Esophagus muscularis mucosa (tissue), 4 donors: Measurements from ENCODE around the gene MBD3. TPM values are rescaled to one million over a fixed set of nuclear protein-coding genes. Genes with fewer than 3 reads are reported as not detected.
A peak's percentile ranks its signal among the peaks of the same experiment; 100 is the strongest.

Source experiments
- DNase-seq: peaks from one replicate; pipeline ENCODE4 v3.0.0-alpha.2; 2017; ENCODE audit errors: extremely low spot score
- H3K27ac ChIP-seq, 4 donors: fragments of 200-600 bp; sonication (generic); replicated peaks in 1 of 4; 1 replicate in 3 of 4; 2 replicates in 1 of 4; pipeline ENCODE4 v1.5.1; 2016 to 2019; ENCODE audit warnings: mild to moderate bottlenecking in 1 of 4
- H3K27me3 ChIP-seq, 4 donors: fragments of 200-600 bp; sonication (generic); one replicate each; pipeline versions ENCODE4 v1.5.1 to v1.6.0; 2016 to 2019
- H3K36me3 ChIP-seq, 4 donors: fragments of 200-600 bp; sonication (generic); one replicate each; pipeline ENCODE4 v1.5.1; 2016 to 2019
- H3K4me1 ChIP-seq, 4 donors: fragments of 200-600 bp; sonication (generic); one replicate each; pipeline ENCODE4 v1.5.1; 2016 to 2019
- H3K4me3 ChIP-seq, 4 donors: fragments of 200-600 bp; sonication (generic); 1 replicate in 2 of 4; 2 replicates in 2 of 4; pipeline ENCODE4 v1.5.1; 2016 to 2019; ENCODE audit warnings: mild to moderate bottlenecking in 4 of 4, moderate library complexity in 1 of 4
- H3K9me3 ChIP-seq, 4 donors: fragments of 200-600 bp; sonication (generic); 1 replicate in 3 of 4; 2 replicates in 1 of 4; pipeline ENCODE4 v1.5.1; 2016 to 2019
- EP300 ChIP-seq: sonication (generic); formaldehyde crosslinking; IDR thresholded peaks from one replicate; pipeline ENCODE4 v1.6.1; 2017; ENCODE audit warnings: antibody characterized with exemption
- POLR2A ChIP-seq: fragments of 450-650 bp; IDR thresholded peaks from one replicate; pipeline ENCODE4 v1.6.1; 2017; ENCODE audit warnings: antibody characterized with exemption, moderate library complexity, mild to moderate bottlenecking, low read depth
- POLR2AphosphoS5 ChIP-seq, 2 donors: sonication (generic); formaldehyde crosslinking; IDR thresholded peaks; one replicate each; pipeline ENCODE4 v1.6.1; 2017; ENCODE audit warnings: antibody characterized with exemption in 2 of 2
- WGBS: methylation state at CpG from one replicate; pipeline ENCODE4 v1.1.5; 2018; 5-methylcytosine and 5-hydroxymethylcytosine counted together
- intact Hi-C: fragments of 100-400 bp; cut with DNase I; formaldehyde crosslinking; loops from one replicate; pipeline ENCODE4 v1.15.1; 2023
- total RNA-seq, 4 donors: library from RNA; depleted of rRNA; stranded (reverse); fragments of >200 nt; gene quantifications; one replicate each; pipeline versions ENCODE4 v1.1.0 to v1.2.1, GENCODE V29; 2016
- TF ChIP-seq, protein P1 (sequence below), 3 experiments: fragments of 200-600 bp in 2 of 3; fragments of 450-650 bp in 1 of 3; sonication (generic) in 2 of 3; IDR thresholded peaks; one replicate each; pipeline ENCODE4 v1.5.1; 2017 to 2019; ENCODE audit warnings: antibody characterized with exemption in 3 of 3, mild to moderate bottlenecking in 2 of 3, moderate library complexity in 1 of 3

The MBD3 gene
- total RNA-seq, 4 donors from 2014 or later = 81.8 to 152 (median 114) TPM

GRCh38 chr19:1590641-1591397 lies 1.8 kb downstream of the MBD3 start:
- H3K27ac ChIP-seq = peak overlapping the region; percentile 91 to 98 (median 94)
- TF ChIP-seq POLR2AphosphoS5 (IDR thresholded peaks at IDR 0.05) = no peak
- no peak for TF ChIP-seq POLR2A
- TF ChIP-seq, protein P1, sequence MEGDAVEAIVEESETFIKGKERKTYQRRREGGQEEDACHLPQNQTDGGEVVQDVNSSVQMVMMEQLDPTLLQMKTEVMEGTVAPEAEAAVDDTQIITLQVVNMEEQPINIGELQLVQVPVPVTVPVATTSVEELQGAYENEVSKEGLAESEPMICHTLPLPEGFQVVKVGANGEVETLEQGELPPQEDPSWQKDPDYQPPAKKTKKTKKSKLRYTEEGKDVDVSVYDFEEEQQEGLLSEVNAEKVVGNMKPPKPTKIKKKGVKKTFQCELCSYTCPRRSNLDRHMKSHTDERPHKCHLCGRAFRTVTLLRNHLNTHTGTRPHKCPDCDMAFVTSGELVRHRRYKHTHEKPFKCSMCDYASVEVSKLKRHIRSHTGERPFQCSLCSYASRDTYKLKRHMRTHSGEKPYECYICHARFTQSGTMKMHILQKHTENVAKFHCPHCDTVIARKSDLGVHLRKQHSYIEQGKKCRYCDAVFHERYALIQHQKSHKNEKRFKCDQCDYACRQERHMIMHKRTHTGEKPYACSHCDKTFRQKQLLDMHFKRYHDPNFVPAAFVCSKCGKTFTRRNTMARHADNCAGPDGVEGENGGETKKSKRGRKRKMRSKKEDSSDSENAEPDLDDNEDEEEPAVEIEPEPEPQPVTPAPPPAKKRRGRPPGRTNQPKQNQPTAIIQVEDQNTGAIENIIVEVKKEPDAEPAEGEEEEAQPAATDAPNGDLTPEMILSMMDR (IDR thresholded peaks at IDR 0.05) = no peak
- no peak for TF ChIP-seq EP300
- H3K9me3 ChIP-seq = no peaks in the 10 kb centered on the region
- no peaks in the 10 kb centered on the region for H3K27me3 ChIP-seq
- H3K36me3 ChIP-seq = peaks cover 0 to 15% (median 8%) of the 10 kb centered on the region in 4 donors
- H3K4me1 ChIP-seq = peaks cover 23 to 48% (median 37%) of the 10 kb centered on the region in 4 donors
- peak overlapping the region; percentile 62 to 91 (median 78) for H3K4me3 ChIP-seq
- DNase-seq = no peak
- 25% methylated on average over 9 of the region's 10 CpGs for WGBS
- intact Hi-C loops = no loop called here

DNA sequence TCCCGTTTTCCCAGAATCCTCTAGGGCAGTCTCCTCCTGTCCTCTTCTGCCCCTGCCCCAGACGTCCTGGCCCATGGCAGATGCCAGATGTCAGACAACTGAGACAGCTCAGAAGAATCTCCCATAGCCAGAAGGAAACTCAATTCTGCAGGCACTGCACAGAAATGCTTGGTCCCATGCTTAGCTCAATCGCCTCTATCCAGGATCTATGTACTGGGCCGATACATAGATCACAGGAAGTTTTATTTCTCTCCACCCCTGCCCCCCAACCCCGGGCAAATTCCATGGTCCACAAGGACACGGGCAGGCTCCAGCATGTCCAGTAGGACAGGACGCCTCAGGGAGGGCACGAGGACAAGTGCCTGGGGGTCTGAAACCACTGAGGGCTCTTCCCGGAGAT lies 4.8 kb downstream of the MBD3 start:
- no peaks in the 10 kb centered on the region for H3K9me3 ChIP-seq
- H3K36me3 ChIP-seq = peaks cover 15 to 21% (median 20%) of the 10 kb centered on the region in 4 donors
- intact Hi-C loops = no loop called here
- H3K4me3 ChIP-seq = no peak overlapping the region
- DNase-seq = no peak
- TF ChIP-seq POLR2A (no peak), EP300 (no peak), POLR2AphosphoS5 (IDR thresholded peaks at IDR 0.05) (no peak)
- TF ChIP-seq, protein P1 (IDR thresholded peaks at IDR 0.05) = no peak
- no peak overlapping the region for H3K27ac ChIP-seq
- WGBS = 74% methylated on average over 9 of the region's 9 CpGs
- H3K27me3 ChIP-seq = no peaks in the 10 kb centered on the region
- H3K4me1 ChIP-seq = peaks cover 18 to 49% (median 31%) of the 10 kb centered on the region in 4 donors

DNA sequence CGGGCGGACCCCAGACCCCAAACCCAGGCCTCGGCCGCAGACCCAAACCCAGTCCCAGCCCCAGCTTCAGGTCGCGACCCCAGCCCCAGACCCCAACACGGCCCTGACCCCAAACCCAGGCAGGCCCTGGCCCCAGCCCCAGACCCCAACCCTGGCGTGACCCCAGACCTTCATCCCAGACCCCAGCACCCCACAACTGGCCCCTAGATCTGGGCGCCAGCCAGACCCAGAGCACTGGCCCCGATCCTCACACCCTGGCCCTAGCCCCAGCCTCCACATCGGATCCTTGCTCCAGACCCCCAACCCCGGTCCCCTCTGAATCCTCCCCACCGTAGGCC lies 7.5 kb downstream of the MBD3 start:
- DNase-seq = no peak
- Histone ChIP-seq H3K4me3 (no peak overlapping the region), H3K36me3 (peaks cover 40 to 48% (median 47%) of the 10 kb centered on the region in 4 donors), H3K9me3 (no peaks in the 10 kb centered on the region), H3K4me1 (peaks cover 3 to 30% (median 12%) of the 10 kb centered on the region in 4 donors), H3K27ac (no peak overlapping the region), H3K27me3 (no peaks in the 10 kb centered on the region)
- TF ChIP-seq, protein P1 (IDR thresholded peaks at IDR 0.05) = no peak
- TF ChIP-seq POLR2AphosphoS5 (IDR thresholded peaks at IDR 0.05) = no peak
- no peak for TF ChIP-seq EP300
- TF ChIP-seq POLR2A = no peak
- 88% methylated on average over 6 of the region's 13 CpGs for WGBS
- intact Hi-C loops = no loop called here

GRCh38 chr19:1584500-1585242 lies 8.0 kb downstream of the MBD3 start:
- H3K4me1 ChIP-seq = peaks cover 0 to 24% (median 7%) of the 10 kb centered on the region in 4 donors
- no peak overlapping the region for H3K4me3 ChIP-seq
- WGBS = 85% methylated on average over 39 of the region's 87 CpGs
- peaks cover 44 to 53% (median 52%) of the 10 kb centered on the region in 4 donors for H3K36me3 ChIP-seq
- no peak overlapping the region for H3K27ac ChIP-seq
- no peaks in the 10 kb centered on the region for H3K9me3 ChIP-seq
- no peak for DNase-seq
- TF ChIP-seq, protein P1 (IDR thresholded peaks at IDR 0.05) = no peak
- TF ChIP-seq POLR2AphosphoS5 (IDR thresholded peaks at IDR 0.05) = no peak
- no peak for TF ChIP-seq POLR2A
- no peak for TF ChIP-seq EP300
- intact Hi-C loops = no loop called here
- H3K27me3 ChIP-seq = no peaks in the 10 kb centered on the region
